Stimulated activated naive CD4-positive, alpha-beta T cell treated with Interleukin-2 at 50 U/mL for 16 hours (primary cell): ENCODE measurements around the gene EYA2.

Source experiments
- DNase-seq: peaks from one replicate; lab custom pipeline; 2025; lab: John Stamatoyannopoulos, UW

The EYA2 gene

GRCh38 chr20:47036091-47036870 lies 141.6 kb downstream of the EYA2 start:
- DNase-seq = no peak

- DNase-seq = no peak
Measured at GRCh38 chr20:47038566-47039560, 144.2 kb downstream of the EYA2 start.

GRCh38 chr20:47040506-47041125 lies 146.0 kb downstream of the EYA2 start:
- no peak for DNase-seq

- DNase-seq = no peak
Measured at GRCh38 chr20:47041396-47041899, 146.8 kb downstream of the EYA2 start.

GRCh38 chr20:47042464-47042863 lies 147.8 kb downstream of the EYA2 start:
- no peak for DNase-seq

GRCh38 chr20:47043086-47043485 lies 148.4 kb downstream of the EYA2 start:
- no peak for DNase-seq

- no peak for DNase-seq
Measured at GRCh38 chr20:47044938-47045337, 150.3 kb downstream of the EYA2 start.

- no peak for DNase-seq
Measured at GRCh38 chr20:47048054-47048453, 153.4 kb downstream of the EYA2 start.

GRCh38 chr20:47049771-47050170 lies 155.1 kb downstream of the EYA2 start:
- DNase-seq = no peak

- no peak for DNase-seq
Measured at GRCh38 chr20:47050996-47051395, 156.4 kb downstream of the EYA2 start.

- DNase-seq = no peak
Measured at GRCh38 chr20:47051936-47052526, 157.4 kb downstream of the EYA2 start.

- no peak for DNase-seq
Measured at GRCh38 chr20:47054506-47054905, 159.9 kb downstream of the EYA2 start.

GRCh38 chr20:47054945-47055344 lies 160.3 kb downstream of the EYA2 start:
- DNase-seq = no peak

- DNase-seq = no peak
Measured at GRCh38 chr20:47055699-47056369, 161.2 kb downstream of the EYA2 start.

GRCh38 chr20:47057661-47058060 lies 163.0 kb downstream of the EYA2 start:
- DNase-seq = no peak

- DNase-seq = no peak
Measured at GRCh38 chr20:47058236-47058635, 163.6 kb downstream of the EYA2 start.

- no peak for DNase-seq
Measured at GRCh38 chr20:47059536-47059935, 164.9 kb downstream of the EYA2 start.

GRCh38 chr20:47061549-47061948 lies 166.9 kb downstream of the EYA2 start:
- DNase-seq = no peak

- no peak for DNase-seq
Measured at GRCh38 chr20:47062226-47062890, 167.7 kb downstream of the EYA2 start.

- no peak for DNase-seq
Measured at GRCh38 chr20:47063407-47063806, 168.8 kb downstream of the EYA2 start.

- DNase-seq = no peak
Measured at GRCh38 chr20:47063808-47064207, 169.2 kb downstream of the EYA2 start.
